ENCODE measurements around the gene RFC2.

DNA sequence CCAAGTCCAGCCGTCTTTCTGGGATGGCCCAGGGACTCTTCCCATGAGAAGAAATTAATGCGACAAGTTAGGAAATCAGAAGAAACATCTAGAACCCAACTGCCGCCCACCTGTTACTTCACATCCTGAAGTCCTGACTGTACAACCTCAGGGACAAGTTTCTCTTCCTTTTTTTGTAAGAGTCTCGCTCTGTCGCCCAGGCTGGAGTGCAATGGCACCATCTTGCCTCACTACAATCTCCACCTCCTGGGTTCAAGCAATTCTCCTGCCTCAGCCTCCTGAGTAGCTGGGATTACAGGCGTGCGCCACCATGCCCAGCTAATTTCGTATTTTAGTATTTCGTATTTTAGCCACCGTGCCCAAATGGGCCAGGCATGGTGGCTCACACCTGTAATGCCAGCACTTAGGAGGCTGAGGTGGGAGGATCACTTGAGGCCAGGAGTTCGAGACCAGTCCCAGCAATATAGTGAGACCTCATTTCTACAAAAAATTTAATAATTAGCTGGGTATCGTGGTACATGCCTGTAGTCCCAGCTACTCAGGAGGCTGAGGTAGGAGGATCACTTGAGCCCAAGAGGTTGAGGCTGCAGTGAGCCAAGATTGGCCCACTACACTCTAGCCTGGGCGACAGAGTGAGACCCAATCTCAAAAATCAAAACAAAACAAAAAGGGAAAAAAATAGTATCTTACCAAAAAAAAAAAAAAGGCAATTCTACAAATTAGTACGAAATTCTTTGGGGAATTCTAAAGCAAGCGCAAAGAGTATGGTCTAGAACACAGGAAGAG, 23.6 kb downstream of the RFC2 start:
- TF ChIP-seq, protein P1, sequence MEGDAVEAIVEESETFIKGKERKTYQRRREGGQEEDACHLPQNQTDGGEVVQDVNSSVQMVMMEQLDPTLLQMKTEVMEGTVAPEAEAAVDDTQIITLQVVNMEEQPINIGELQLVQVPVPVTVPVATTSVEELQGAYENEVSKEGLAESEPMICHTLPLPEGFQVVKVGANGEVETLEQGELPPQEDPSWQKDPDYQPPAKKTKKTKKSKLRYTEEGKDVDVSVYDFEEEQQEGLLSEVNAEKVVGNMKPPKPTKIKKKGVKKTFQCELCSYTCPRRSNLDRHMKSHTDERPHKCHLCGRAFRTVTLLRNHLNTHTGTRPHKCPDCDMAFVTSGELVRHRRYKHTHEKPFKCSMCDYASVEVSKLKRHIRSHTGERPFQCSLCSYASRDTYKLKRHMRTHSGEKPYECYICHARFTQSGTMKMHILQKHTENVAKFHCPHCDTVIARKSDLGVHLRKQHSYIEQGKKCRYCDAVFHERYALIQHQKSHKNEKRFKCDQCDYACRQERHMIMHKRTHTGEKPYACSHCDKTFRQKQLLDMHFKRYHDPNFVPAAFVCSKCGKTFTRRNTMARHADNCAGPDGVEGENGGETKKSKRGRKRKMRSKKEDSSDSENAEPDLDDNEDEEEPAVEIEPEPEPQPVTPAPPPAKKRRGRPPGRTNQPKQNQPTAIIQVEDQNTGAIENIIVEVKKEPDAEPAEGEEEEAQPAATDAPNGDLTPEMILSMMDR (IDR thresholded peaks at IDR 0.05; ENCODE audit: low read depth, low read length): no peak
- no peak for TF ChIP-seq MYC (IDR thresholded peaks at IDR 0.05; ENCODE audit: low read depth, low read length)
- TF ChIP-seq POLR2A (IDR thresholded peaks at IDR 0.05; ENCODE audit: extremely low read depth, insufficient read length): no peak

All from NB4 (cell line).